Islet precursor cell (in vitro differentiated cells): ENCODE data around the gene BRD7.

Experiments
- DNase-seq: peaks from one replicate; pipeline ENCODE4 v3.0.0-alpha.2; 2018

The BRD7 gene

GRCh38 chr16:50288920-50289319 is 79.9 kb downstream of the BRD7 start:
- DNase-seq: no peak

- DNase-seq: no peak
Measured at GRCh38 chr16:50288026-50288425, 80.8 kb downstream of the BRD7 start.

GRCh38 chr16:50286681-50287080 is 82.1 kb downstream of the BRD7 start:
- no peak for DNase-seq

- no peak for DNase-seq
Measured at GRCh38 chr16:50285406-50286003, 83.3 kb downstream of the BRD7 start.

GRCh38 chr16:50284131-50284911 is 84.5 kb downstream of the BRD7 start:
- no peak for DNase-seq

- DNase-seq: no peak
Measured at GRCh38 chr16:50282955-50283631, 85.7 kb downstream of the BRD7 start.

GRCh38 chr16:50282010-50282538 is 86.7 kb downstream of the BRD7 start:
- DNase-seq: no peak

- no peak for DNase-seq
Measured at GRCh38 chr16:50281391-50282009, 87.3 kb downstream of the BRD7 start.

GRCh38 chr16:50280932-50281331 is 87.9 kb downstream of the BRD7 start:
- DNase-seq: no peak

- DNase-seq: no peak
Measured at GRCh38 chr16:50279504-50279865, 89.3 kb downstream of the BRD7 start.

- DNase-seq: no peak
Measured at GRCh38 chr16:50278251-50278650, 90.5 kb downstream of the BRD7 start.

GRCh38 chr16:50276801-50277555 is 91.8 kb downstream of the BRD7 start:
- no peak for DNase-seq

GRCh38 chr16:50276326-50276640 is 92.5 kb downstream of the BRD7 start:
- no peak for DNase-seq

- DNase-seq: no peak
Measured at GRCh38 chr16:50275428-50276325, 93.1 kb downstream of the BRD7 start.

GRCh38 chr16:50275098-50275415 is 93.7 kb downstream of the BRD7 start:
- no peak for DNase-seq

- DNase-seq: no peak
Measured at GRCh38 chr16:50274326-50275097, 94.3 kb downstream of the BRD7 start.

- DNase-seq: no peak
Measured at GRCh38 chr16:50273888-50274325, 94.9 kb downstream of the BRD7 start.

- no peak for DNase-seq
Measured at GRCh38 chr16:50273382-50273690, 95.5 kb downstream of the BRD7 start.

GRCh38 chr16:50272687-50273381 is 96.0 kb downstream of the BRD7 start:
- no peak for DNase-seq

GRCh38 chr16:50272111-50272571 is 96.6 kb downstream of the BRD7 start:
- no peak for DNase-seq
